Pancreas (tissue), 10 donors: ENCODE results near the gene CSNK1A1. TPM values are rescaled to one million over a fixed set of nuclear protein-coding genes. Genes with fewer than 3 reads are reported as not detected.
A peak's percentile ranks its signal among the peaks of the same experiment; 100 is the strongest.

Experiments used
- ATAC-seq, 4 donors: fragments of 200-7000 bp; cut with Tn5 transposase; one replicate each; pipeline versions ENCODE4 v1.8.0 to v1.9.1; 2020; ENCODE audit warnings: mild to moderate bottlenecking in 4 of 4, moderate library complexity in 4 of 4
- DNase-seq, 6 donors: peaks; one replicate each; pipeline ENCODE4 v3.0.0-alpha.2; 2020
- FAIRE-seq: peaks from 2 replicates; lab custom pipeline; 2012; peaks lifted over from hg19 to GRCh38; lab: Jason Lieb, UNC
- H3K27ac ChIP-seq, 4 donors: fragments of 200-600 bp; sonication (generic); 1 replicate in 3 of 4; 2 replicates in 1 of 4; pipeline versions ENCODE4 v1.5.0 to v1.8.0; 2020
- H3K27me3 ChIP-seq, 4 donors: fragments of 200-600 bp; one replicate each; pipeline ENCODE4 v1.8.0; 2021
- H3K36me3 ChIP-seq, 3 donors: fragments of 200-600 bp; sonication (generic) in 1 of 3; one replicate each; pipeline versions ENCODE4 v1.5.0 to v1.8.0; 2020 to 2021
- H3K4me1 ChIP-seq, 3 donors: fragments of 200-600 bp; one replicate each; pipeline ENCODE4 v1.8.0; 2021
- H3K4me3 ChIP-seq, 4 donors: fragments of 200-600 bp; sonication (generic) in 2 of 4; one replicate each; pipeline versions ENCODE4 v1.5.0 to v1.8.0; 2020 to 2021
- H3K9me3 ChIP-seq, 4 donors: fragments of 200-600 bp; one replicate each; pipeline ENCODE4 v1.8.0; 2021
- WGBS, 2 donors: extraction: QIAGEN DNeasy Blood & Tissue Kit; methylation state at CpG; one replicate each; pipeline ENCODE4 v1.1.7; 2013; 5-methylcytosine and 5-hydroxymethylcytosine counted together
- intact Hi-C, 3 donors: fragments of 100-400 bp; cut with DNase I; formaldehyde crosslinking; loops; one replicate each; pipeline versions ENCODE4 v1.11.1 to v1.14.2; 2022
- polyA plus RNA-seq, 2 donors: library from polyadenylated mRNA; stranded (reverse); fragments of 200-250 nt; gene quantifications; one replicate each; pipeline ENCODE4 v1.2.3, GENCODE V29; 2013
- total RNA-seq, 6 donors: library from RNA; stranded (reverse); fragmentation: NEBNext Ultra II Directional in 4 of 6; extraction: Animal tissue kit (Norgen Biotek cat#: 25700) in 4 of 6; gene quantifications; one replicate each; pipeline versions ENCODE4 v1.2.1 to v1.2.4, GENCODE V29; 2021 to 2023
- TF ChIP-seq, protein P1 (sequence below), 4 donors: fragments of 200-600 bp; sonication (generic) in 3 of 4; IDR thresholded peaks; one replicate each; pipeline versions ENCODE4 v1.5.0 to v1.8.0; 2021; ENCODE audit warnings: antibody characterized with exemption in 4 of 4
- donor health status: healthy with polysubstance abuse.
- donor health status: DM: no; HTN: no; CAD: no; lungs with moderate emphysema.
- donor health status: DM: no; HTN: no; CAD: no.
- donor health status: control.
- donor health status: control.
- donor health status: Bipolar disorder and iron deficiency.
- donor health status: DM: yes; HTN: yes; CAD: no.
- donor health status: DM: no; HTN: no; CAD: no.
- donor health status: DM: no; HTN: no; CAD: no.
- donor health status: DM: yes; HTN: yes; CAD: no.

The CSNK1A1 gene
- total and polyA plus RNA-seq, 8 donors = 23.0 to 98.1 (median 74.1) TPM

DNA sequence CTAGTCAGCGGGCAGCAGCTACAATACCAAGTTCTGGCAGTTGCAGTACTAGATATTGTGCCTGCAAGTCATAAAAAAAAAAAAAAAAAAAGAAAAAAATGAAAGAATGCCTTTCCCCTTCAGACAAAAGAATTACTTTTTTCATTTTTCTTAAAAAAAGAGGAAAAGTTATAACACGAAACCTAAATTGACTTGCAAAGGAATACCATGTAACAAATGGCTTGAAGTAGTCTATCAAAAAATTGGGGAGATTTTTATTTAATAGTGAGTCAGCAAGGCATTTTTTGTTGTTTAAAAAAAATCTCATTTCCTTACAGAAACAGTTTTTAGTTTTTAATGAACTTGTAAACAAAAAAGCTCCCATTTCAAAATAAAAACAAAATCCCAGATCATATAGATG lies 55.6 kb downstream of the CSNK1A1 start:
- no peak overlapping the region for H3K4me3 ChIP-seq
- peaks cover 0 to 15% (median 6%) of the 10 kb centered on the region in 3 donors for H3K36me3 ChIP-seq
- DNase-seq (no peak), ATAC-seq (no peak), FAIRE-seq (peak; percentile 13)
- TF ChIP-seq, protein P1, sequence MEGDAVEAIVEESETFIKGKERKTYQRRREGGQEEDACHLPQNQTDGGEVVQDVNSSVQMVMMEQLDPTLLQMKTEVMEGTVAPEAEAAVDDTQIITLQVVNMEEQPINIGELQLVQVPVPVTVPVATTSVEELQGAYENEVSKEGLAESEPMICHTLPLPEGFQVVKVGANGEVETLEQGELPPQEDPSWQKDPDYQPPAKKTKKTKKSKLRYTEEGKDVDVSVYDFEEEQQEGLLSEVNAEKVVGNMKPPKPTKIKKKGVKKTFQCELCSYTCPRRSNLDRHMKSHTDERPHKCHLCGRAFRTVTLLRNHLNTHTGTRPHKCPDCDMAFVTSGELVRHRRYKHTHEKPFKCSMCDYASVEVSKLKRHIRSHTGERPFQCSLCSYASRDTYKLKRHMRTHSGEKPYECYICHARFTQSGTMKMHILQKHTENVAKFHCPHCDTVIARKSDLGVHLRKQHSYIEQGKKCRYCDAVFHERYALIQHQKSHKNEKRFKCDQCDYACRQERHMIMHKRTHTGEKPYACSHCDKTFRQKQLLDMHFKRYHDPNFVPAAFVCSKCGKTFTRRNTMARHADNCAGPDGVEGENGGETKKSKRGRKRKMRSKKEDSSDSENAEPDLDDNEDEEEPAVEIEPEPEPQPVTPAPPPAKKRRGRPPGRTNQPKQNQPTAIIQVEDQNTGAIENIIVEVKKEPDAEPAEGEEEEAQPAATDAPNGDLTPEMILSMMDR (IDR thresholded peaks at IDR 0.05) = no peak
- WGBS, 2 donors = 90 to 92% methylated on average over 2 of the region's 2 CpGs
- intact Hi-C loops = no loop called here
- no peaks in the 10 kb centered on the region for H3K27me3 ChIP-seq
- H3K27ac ChIP-seq = no peak overlapping the region
- H3K9me3 ChIP-seq = no peaks in the 10 kb centered on the region
- H3K4me1 ChIP-seq = no peaks in the 10 kb centered on the region

DNA sequence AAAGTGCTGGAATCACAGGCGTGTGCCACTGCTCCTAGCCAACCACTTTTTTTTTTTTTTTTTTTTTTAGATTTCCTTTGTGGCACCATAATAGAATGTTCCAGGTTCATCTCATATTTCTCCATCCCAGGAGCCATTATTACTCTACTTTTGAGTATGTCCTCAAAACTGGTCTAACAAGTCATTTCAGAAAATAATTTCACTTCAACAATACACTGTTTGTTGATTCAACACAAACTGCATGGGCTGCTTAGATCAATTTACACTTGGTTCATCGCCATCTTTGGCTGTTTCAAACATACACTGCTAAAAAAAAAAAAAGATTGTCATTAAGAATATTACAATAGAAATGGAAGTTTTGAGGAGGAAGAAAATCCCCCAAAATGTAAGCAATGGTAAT lies 57.9 kb downstream of the CSNK1A1 start:
- peaks cover 0 to 4% (median 4%) of the 10 kb centered on the region in 3 donors for H3K36me3 ChIP-seq
- no peaks in the 10 kb centered on the region for H3K9me3 ChIP-seq
- WGBS, 2 donors = 37 to 58% methylated on average over 2 of the region's 2 CpGs
- peaks cover 5 to 8% (median 8%) of the 10 kb centered on the region in 3 donors for H3K4me1 ChIP-seq
- TF ChIP-seq, protein P1 (IDR thresholded peaks at IDR 0.05) = no peak
- H3K4me3 ChIP-seq = no peak overlapping the region
- ATAC-seq (peak; percentile 19 to 57 (median 38)), FAIRE-seq (no peak), DNase-seq (no peak)
- H3K27ac ChIP-seq = peak overlapping the region in 1 of 4 donors; percentile 38
- H3K27me3 ChIP-seq = no peaks in the 10 kb centered on the region
- intact Hi-C loops = no loop called here

DNA sequence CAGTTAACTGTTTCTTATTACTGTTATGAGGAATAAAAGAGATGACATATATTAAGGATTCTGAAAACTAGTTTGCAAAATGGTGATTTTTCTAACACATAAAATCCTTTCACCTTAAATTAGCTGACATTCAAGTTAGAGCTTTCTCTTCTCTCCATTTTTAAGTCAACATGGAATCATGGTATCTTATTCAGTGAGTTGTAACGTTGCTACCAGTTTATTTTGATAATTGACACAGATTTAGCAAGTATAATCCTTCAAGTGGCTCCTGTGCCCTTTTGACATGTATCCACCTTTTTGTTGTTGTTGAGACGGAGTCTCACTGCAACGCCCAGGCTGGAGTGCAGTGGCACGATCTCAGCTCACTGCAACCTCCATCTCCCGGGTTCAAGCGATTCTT lies 58.5 kb downstream of the CSNK1A1 start:
- peaks cover 5 to 9% (median 8%) of the 10 kb centered on the region in 3 donors for H3K4me1 ChIP-seq
- no peak for ATAC-seq
- H3K27me3 ChIP-seq = no peaks in the 10 kb centered on the region
- peaks cover 0 to 4% (median 4%) of the 10 kb centered on the region in 3 donors for H3K36me3 ChIP-seq
- TF ChIP-seq, protein P1 (IDR thresholded peaks at IDR 0.05) = no peak
- no peaks in the 10 kb centered on the region for H3K9me3 ChIP-seq
- FAIRE-seq = no peak
- intact Hi-C loops = no loop called here
- H3K27ac ChIP-seq = peak overlapping the region in 1 of 4 donors; percentile 6
- no peak for DNase-seq
- WGBS, 2 donors = 90 to 95% methylated on average over 6 of the region's 6 CpGs
- H3K4me3 ChIP-seq = no peak overlapping the region

DNA sequence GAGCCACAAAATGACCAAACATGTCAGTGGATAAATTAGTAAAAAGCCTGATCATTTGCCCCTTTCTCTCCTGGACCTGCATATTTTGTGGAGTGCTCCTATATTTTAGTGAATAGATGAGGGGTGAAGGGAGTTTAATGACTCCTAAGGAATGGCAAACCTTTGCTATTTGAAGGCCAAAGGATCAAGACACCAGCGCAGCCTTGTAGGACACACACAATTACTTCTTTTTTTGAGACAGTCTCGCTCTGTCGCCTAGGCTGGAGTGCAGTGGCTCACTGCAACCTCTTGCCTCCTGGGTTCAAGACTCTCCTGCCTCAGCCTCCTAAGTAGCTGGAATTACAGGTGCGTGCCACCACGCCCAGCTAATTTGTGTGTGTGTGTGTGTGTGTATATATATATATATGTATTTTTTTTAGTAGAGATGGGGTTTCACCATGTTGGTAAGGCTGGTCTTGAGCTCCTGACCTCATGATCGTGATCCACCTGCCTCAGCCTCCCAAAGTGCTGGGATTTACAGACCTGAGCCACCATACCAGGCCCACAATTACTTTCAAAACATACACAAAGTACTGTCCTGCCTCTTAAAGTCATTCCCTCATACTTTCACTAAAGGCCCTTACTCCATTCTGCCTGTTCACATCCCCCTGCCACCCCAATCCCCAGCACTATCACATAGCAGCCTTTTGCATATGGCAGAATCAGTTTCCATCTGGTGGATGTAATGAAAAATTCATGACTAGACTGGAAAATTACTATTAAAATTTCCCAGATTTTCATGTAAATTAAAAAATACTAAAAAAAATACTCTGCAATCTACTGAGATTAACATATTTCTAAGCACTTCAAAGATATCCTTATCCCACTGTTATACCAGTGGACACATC lies 60.4 kb downstream of the CSNK1A1 start:
- Histone ChIP-seq H3K4me3 (no peak overlapping the region), H3K27ac (no peak overlapping the region), H3K36me3 (peaks cover 0 to 4% (median 0%) of the 10 kb centered on the region in 3 donors), H3K9me3 (no peaks in the 10 kb centered on the region), H3K27me3 (no peaks in the 10 kb centered on the region), H3K4me1 (peaks cover 11 to 28% (median 14%) of the 10 kb centered on the region in 3 donors)
- WGBS, 2 donors = 82 to 89% methylated on average over 6 of the region's 6 CpGs
- TF ChIP-seq, protein P1 (IDR thresholded peaks at IDR 0.05) = no peak
- no peak for DNase-seq
- no peak for FAIRE-seq
- intact Hi-C loops = no loop called here
- ATAC-seq = no peak

DNA sequence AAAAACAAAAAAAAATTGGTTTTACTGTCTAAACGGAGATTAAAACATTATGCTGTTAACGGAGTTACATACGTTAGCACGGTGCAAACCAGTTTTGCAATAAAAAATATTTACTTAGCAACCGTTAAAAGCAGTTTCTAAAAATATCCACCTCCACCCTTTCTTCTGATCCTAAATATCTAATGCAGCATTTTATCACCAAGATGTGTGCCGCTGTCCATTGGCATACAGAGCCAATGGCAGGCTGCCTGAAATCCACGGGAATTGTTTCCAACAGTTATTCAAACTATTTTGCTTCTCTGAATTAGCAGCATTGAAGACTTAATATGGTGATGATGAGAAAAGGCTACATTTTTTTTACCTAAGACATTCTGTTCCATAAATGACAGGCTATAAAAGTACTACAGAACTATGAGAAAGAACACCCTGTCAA lies 61.6 kb downstream of the CSNK1A1 start:
- Histone ChIP-seq H3K27ac (no peak overlapping the region), H3K4me1 (peaks cover 11 to 33% (median 14%) of the 10 kb centered on the region in 3 donors), H3K36me3 (no peaks in the 10 kb centered on the region), H3K27me3 (no peaks in the 10 kb centered on the region), H3K4me3 (no peak overlapping the region), H3K9me3 (no peaks in the 10 kb centered on the region)
- 3 to 4% methylated on average over 7 of the region's 7 CpGs for WGBS, 2 donors
- TF ChIP-seq, protein P1 (IDR thresholded peaks at IDR 0.05) = no peak
- intact Hi-C loops = no loop called here
- ATAC-seq = no peak
- FAIRE-seq = peak; percentile 66
- DNase-seq = no peak
